ENCODE results near the gene ATP7A. TPM values are rescaled to one million over a fixed set of nuclear protein-coding genes. Genes with fewer than 3 reads are reported as not detected.
A peak's percentile ranks its signal among the peaks of the same experiment; 100 is the strongest.
"Not testable (repeated sequence)": the region's sequence is repeated elsewhere in the genome, so short reads cannot be mapped to it uniquely, and the experiment has no call there.

The ATP7A gene
- total RNA-seq: 10 to 100 TPM; 18.8 to 24.3 (median 21.5) TPM
- total RNA-seq (2013): 31.1 TPM

- peak; percentile 92 to 97 (median 93) for ATAC-seq
- Mint-ChIP-seq H3K4me1 (peaks cover 23 to 26% of the 10 kb centered on the region in 2 donors), H3K9me3 (no peaks in the 10 kb centered on the region), H3K27ac (peak within 1 kb of the TSS; percentile 95 to 98), H3K4me3 (peak within 1 kb of the TSS; percentile 98), H3K27me3 (ENCODE audit: low read depth in 2 of 2) (no peaks in the 10 kb centered on the region), H3K36me3 (no peaks in the 10 kb centered on the region)
- peak; percentile 42 for TF ChIP-seq CTCF (IDR thresholded peaks at IDR 0.05)
- intact Hi-C loops (cut with micrococcal nuclease): loop anchor here (1.0 to 5.0 kb wide), 4 partner anchors 15 to 192 kb away; partner anchors contain the start of genes MAGT1 and PGK1
- Histone ChIP-seq H3K27ac (ENCODE audit: low read length) (peak within 1 kb of the TSS; percentile 92), H3K36me3 (ENCODE audit: control insufficient read depth, insufficient read depth, low read length) (peaks cover 3% of the 10 kb centered on the region), H3K9me3 (ENCODE audit: control insufficient read depth, insufficient read depth, low read length) (no peaks in the 10 kb centered on the region), H3K27me3 (ENCODE audit: control insufficient read depth, insufficient read depth, low read length) (no peaks in the 10 kb centered on the region), H3K4me1 (ENCODE audit: control insufficient read depth, insufficient read depth, low read length) (peaks cover 7% of the 10 kb centered on the region), H3K4me3 (ENCODE audit: low read length) (peak within 1 kb of the TSS; percentile 77)
- 3% methylated on average over 32 of the region's 36 CpGs for WGBS (ENCODE audit: insufficient coverage)
- DNase-seq: peak; percentile 81 to 93
Measured at GRCh38 chrX:77910108-77910840, at the start of gene ATP7A. Gene ATP7A, plus strand, starts transcription at chrX:77910693. Its CDS starts 60,949 bp downstream, at chrX:77971642.

GRCh38 chrX:77875372-77875771 is 35.1 kb upstream of the ATP7A start:
- TF ChIP-seq CTCF (IDR thresholded peaks at IDR 0.05): no peak
- over 99% methylated on average over 8 of the region's 8 CpGs for WGBS (ENCODE audit: insufficient coverage)
- no peaks in the 10 kb centered on the region for H3K36me3 Mint-ChIP-seq
- intact Hi-C loops (cut with micrococcal nuclease): no loop called here
- Histone ChIP-seq H3K27me3 (ENCODE audit: control insufficient read depth, insufficient read depth, low read length) (no peaks in the 10 kb centered on the region), H3K36me3 (ENCODE audit: control insufficient read depth, insufficient read depth, low read length) (peaks cover 3% of the 10 kb centered on the region), H3K27ac (ENCODE audit: low read length) (no peak overlapping the region), H3K4me3 (ENCODE audit: low read length) (no peak overlapping the region), H3K9me3 (ENCODE audit: control insufficient read depth, insufficient read depth, low read length) (no peaks in the 10 kb centered on the region), H3K4me1 (ENCODE audit: control insufficient read depth, insufficient read depth, low read length) (no peaks in the 10 kb centered on the region)
- H3K27me3 Mint-ChIP-seq (ENCODE audit: low read depth in 2 of 2): no peaks in the 10 kb centered on the region
- no peak overlapping the region for H3K27ac Mint-ChIP-seq
- peaks cover 0 to 13% of the 10 kb centered on the region in 2 donors for H3K4me1 Mint-ChIP-seq
- no peak overlapping the region for H3K4me3 Mint-ChIP-seq
- ATAC-seq: no peak
- H3K9me3 Mint-ChIP-seq: no peaks in the 10 kb centered on the region
- no peak for DNase-seq

GRCh38 chrX:77881418-77881817 is 29.1 kb upstream of the ATP7A start:
- H3K27me3 Mint-ChIP-seq (ENCODE audit: low read depth in 2 of 2); H3K4me1 ChIP-seq (ENCODE audit: control insufficient read depth, insufficient read depth, low read length); H3K4me3 Mint-ChIP-seq; H3K4me3 ChIP-seq (ENCODE audit: low read length); H3K4me1 Mint-ChIP-seq; H3K9me3 ChIP-seq (ENCODE audit: control insufficient read depth, insufficient read depth, low read length); DNase-seq; H3K9me3 Mint-ChIP-seq; ATAC-seq; intact Hi-C loops (cut with micrococcal nuclease); H3K36me3 Mint-ChIP-seq; H3K27me3 ChIP-seq (ENCODE audit: control insufficient read depth, insufficient read depth, low read length); H3K27ac ChIP-seq (ENCODE audit: low read length); H3K36me3 ChIP-seq (ENCODE audit: control insufficient read depth, insufficient read depth, low read length); H3K27ac Mint-ChIP-seq: not testable (repeated sequence)
- WGBS (ENCODE audit: insufficient coverage): no CpG with 5 or more reads among the region's 4 CpGs

GRCh38 chrX:77892887-77893286 is 17.6 kb upstream of the ATP7A start:
- intact Hi-C loops (cut with micrococcal nuclease): no loop called here
- ATAC-seq (no peak), DNase-seq (no peak)
- no peak overlapping the region for H3K4me3 ChIP-seq (ENCODE audit: low read length)
- Mint-ChIP-seq H3K27ac (peak overlapping the region; percentile 98 to 99), H3K4me1 (peaks cover 23 to 25% of the 10 kb centered on the region in 2 donors), H3K4me3 (peak overlapping the region; percentile 32), H3K27me3 (ENCODE audit: low read depth in 2 of 2) (no peaks in the 10 kb centered on the region), H3K9me3 (no peaks in the 10 kb centered on the region), H3K36me3 (no peaks in the 10 kb centered on the region)
- H3K9me3 ChIP-seq (ENCODE audit: control insufficient read depth, insufficient read depth, low read length): no peaks in the 10 kb centered on the region
- H3K4me1 ChIP-seq (ENCODE audit: control insufficient read depth, insufficient read depth, low read length): peaks cover 6% of the 10 kb centered on the region
- no peak for TF ChIP-seq CTCF (IDR thresholded peaks at IDR 0.05)
- H3K27ac ChIP-seq (ENCODE audit: low read length): no peak overlapping the region
- WGBS (ENCODE audit: insufficient coverage): 97% methylated on average over 2 of the region's 2 CpGs
- H3K36me3 ChIP-seq (ENCODE audit: control insufficient read depth, insufficient read depth, low read length): no peaks in the 10 kb centered on the region
- no peaks in the 10 kb centered on the region for H3K27me3 ChIP-seq (ENCODE audit: control insufficient read depth, insufficient read depth, low read length)

All from natural killer cell (primary cell).